GM21367 (cell line): ENCODE data around the gene METTL14.

Source experiments
- ATAC-seq: cut with Tn5 transposase; IDR thresholded peaks from one replicate; pipeline ENCODE4 v1.9.1; 2021; ENCODE audit not compliant: unreplicated experiment

Gene METTL14

GRCh38 chr4:118732591-118733330, 47.6 kb downstream of the METTL14 start:
- no peak for ATAC-seq

- no peak for ATAC-seq
These were observed 49.5 kb downstream of the METTL14 start for GRCh38 chr4:118734491-118735205.

GRCh38 chr4:118736900-118737299, 51.7 kb downstream of the METTL14 start:
- ATAC-seq, result no peak

GRCh38 chr4:118738090-118738489, 52.9 kb downstream of the METTL14 start:
- ATAC-seq, result no peak

- ATAC-seq, result no peak
These were observed 54.0 kb downstream of the METTL14 start for GRCh38 chr4:118739022-118739713.

- ATAC-seq, result no peak
These were observed 55.7 kb downstream of the METTL14 start for GRCh38 chr4:118740869-118741268.

GRCh38 chr4:118741301-118741855, 56.2 kb downstream of the METTL14 start:
- ATAC-seq, result no peak

GRCh38 chr4:118742050-118742449, 56.9 kb downstream of the METTL14 start:
- ATAC-seq, result no peak

GRCh38 chr4:118743867-118744266, 58.7 kb downstream of the METTL14 start:
- no peak for ATAC-seq

GRCh38 chr4:118745357-118745756, 60.2 kb downstream of the METTL14 start:
- ATAC-seq, result no peak

- ATAC-seq, result no peak
These were observed 61.2 kb downstream of the METTL14 start for GRCh38 chr4:118746251-118746919.

GRCh38 chr4:118749347-118749988, 64.3 kb downstream of the METTL14 start:
- ATAC-seq, result no peak

- ATAC-seq, result no peak
These were observed 66.6 kb downstream of the METTL14 start for GRCh38 chr4:118751629-118752323.

GRCh38 chr4:118752551-118752950, 67.4 kb downstream of the METTL14 start:
- no peak for ATAC-seq

- no peak for ATAC-seq
These were observed 67.9 kb downstream of the METTL14 start for GRCh38 chr4:118753096-118753495.

GRCh38 chr4:118753685-118754084, 68.5 kb downstream of the METTL14 start:
- no peak for ATAC-seq

GRCh38 chr4:118754890-118755289, 69.7 kb downstream of the METTL14 start:
- ATAC-seq, result no peak

- ATAC-seq, result no peak
These were observed 70.4 kb downstream of the METTL14 start for GRCh38 chr4:118755438-118756226.

- no peak for ATAC-seq
These were observed 71.2 kb downstream of the METTL14 start for GRCh38 chr4:118756429-118756828.
